NCI-H2107 treated with DMSO at 0.1 percent for 48 hours (cell line): ENCODE data around the gene MS4A10.
"Not testable (repeated sequence)": the region's sequence is repeated elsewhere in the genome, so short reads cannot be mapped to it uniquely, and the experiment has no call there.

Source experiments
- DNase-seq: peaks from one replicate; lab custom pipeline; 2025; ENCODE audit not compliant: unreplicated experiment; lab: John Stamatoyannopoulos, UW

The MS4A10 gene

GRCh38 chr11:60823745-60824306, 38.7 kb downstream of the MS4A10 start:
- not testable (repeated sequence) for DNase-seq

GRCh38 chr11:60825118-60825517, 40.0 kb downstream of the MS4A10 start:
- no peak for DNase-seq

GRCh38 chr11:60825790-60826189, 40.7 kb downstream of the MS4A10 start:
- DNase-seq: no peak

GRCh38 chr11:60830478-60831142, 45.5 kb downstream of the MS4A10 start:
- DNase-seq: no peak

- DNase-seq: peak; percentile 79
Observed at GRCh38 chr11:60831143-60831500, 46.0 kb downstream of the MS4A10 start.

- no peak for DNase-seq
Observed at GRCh38 chr11:60831501-60832079, 46.5 kb downstream of the MS4A10 start.

GRCh38 chr11:60834742-60835533, 49.8 kb downstream of the MS4A10 start:
- no peak for DNase-seq

GRCh38 chr11:60835534-60835846, 50.4 kb downstream of the MS4A10 start:
- DNase-seq: no peak

GRCh38 chr11:60836866-60837515, 51.9 kb downstream of the MS4A10 start:
- DNase-seq: no peak

GRCh38 chr11:60838132-60838531, 53.0 kb downstream of the MS4A10 start:
- no peak for DNase-seq

GRCh38 chr11:60840470-60841430, 55.6 kb downstream of the MS4A10 start:
- no peak for DNase-seq

- DNase-seq: peak; percentile 84
Observed at GRCh38 chr11:60841797-60842667, 56.9 kb downstream of the MS4A10 start, which contains the start of gene CCDC86. CCDC86 (plus strand) TSS chr11:60842113; CDS start chr11:60842125, 12 bp downstream.

- DNase-seq: no peak
Observed at GRCh38 chr11:60842668-60843600, 57.8 kb downstream of the MS4A10 start.

GRCh38 chr11:60844045-60844869, 59.1 kb downstream of the MS4A10 start:
- no peak for DNase-seq

- DNase-seq: no peak
Observed at GRCh38 chr11:60844870-60845221, 59.7 kb downstream of the MS4A10 start.

- no peak for DNase-seq
Observed at GRCh38 chr11:60845338-60845737, 60.2 kb downstream of the MS4A10 start.

- no peak for DNase-seq
Observed at GRCh38 chr11:60847281-60847680, 62.1 kb downstream of the MS4A10 start.
